H1 (cell line): Measurements from ENCODE around the gene TXNL4A. TPM values are rescaled to one million over a fixed set of nuclear protein-coding genes. Genes with fewer than 3 reads are reported as not detected.

Experiments used
- CHD7 ChIP-seq: fragments of 300-600 bp; sonication (generic); IDR thresholded peaks from 2 replicates; pipeline ENCODE4 v1.7.1; 2012; ENCODE audit warnings: low read length, moderate library complexity, mild to moderate bottlenecking, inconsistent platforms; ENCODE audit not compliant: insufficient replicate concordance
- TAF7 ChIP-seq: optimal IDR thresholded peaks from 2 replicates; pipeline ENCODE3; 2011; ENCODE audit warnings: low read depth, mild to moderate bottlenecking, inconsistent platforms, low read length, moderate library complexity, borderline replicate concordance
- TCF12 ChIP-seq: IDR thresholded peaks from 2 replicates; pipeline ENCODE4 v1.6.1; 2011; ENCODE audit warnings: low read depth, mild to moderate bottlenecking, low read length
- polyA plus RNA-seq, 7 experiments: library from polyadenylated mRNA; depleted of rRNA in 3 of 7; stranded (reverse) in 5 of 7; unstranded in 2 of 7; fragments of >200 nt in 5 of 7; fragments of 200-250 nt in 2 of 7; gene quantifications; 1 replicate in 5 of 7; 2 replicates in 1 of 7; 4 replicates in 1 of 7; pipeline versions ENCODE4 v1.2.1 to v1.2.3, GENCODE V29; 2011 to 2013; ENCODE audit warnings: missing spikeins in 2 of 7, mixed read lengths in 2 of 7
- total RNA-seq: library from RNA; stranded (reverse); fragmentation: NEBNext Ultra II Directional; extraction: Animal tissue kit (Norgen Biotek cat#: 25700); gene quantifications from 2 replicates; pipeline ENCODE4 v1.2.1, GENCODE V29; 2021

Gene TXNL4A
- total and polyA plus RNA-seq, 2 of the 8 experiments (the other 6 are each of a cell fraction or from before 2014, with no cell fraction given) = 169 to 181 TPM

DNA sequence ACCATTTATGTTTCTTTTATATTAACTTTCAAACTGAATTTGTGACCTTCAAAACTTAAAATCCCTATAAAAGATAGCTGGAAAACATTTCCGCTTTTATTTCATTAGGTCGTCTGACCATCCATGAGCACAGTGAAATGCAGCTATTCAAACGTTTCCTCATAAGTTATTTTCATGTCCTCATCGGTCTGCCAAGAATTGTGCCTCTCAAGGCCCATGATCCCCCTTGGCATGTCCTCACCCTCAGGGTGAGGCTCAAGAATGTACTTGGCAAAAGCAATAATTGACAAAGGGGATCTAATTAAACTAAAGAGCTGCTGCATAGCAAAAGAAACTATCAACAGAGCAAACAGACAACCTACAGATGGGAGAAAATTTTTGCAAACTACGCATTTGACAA, 49.3 kb downstream of the TXNL4A start (continued):
- TF ChIP-seq CHD7 (no peak), TAF7 (no peak), TCF12 (no peak)
